Brain pericyte (primary cell): Measurements from ENCODE around the gene MTF2.

Experiments used
- DNase-seq: peaks from one replicate; pipeline ENCODE4 v3.0.0-alpha.2; 2012; ENCODE audit warnings: low read depth, low spot score

MTF2 gene

GRCh38 chr1:93083979-93084378, 4.9 kb downstream of the MTF2 start:
- DNase-seq, result no peak

- DNase-seq, result no peak
These were observed 8.4 kb downstream of the MTF2 start for GRCh38 chr1:93087532-93087931.

- DNase-seq, result no peak
These were observed 14.4 kb downstream of the MTF2 start for GRCh38 chr1:93093332-93094006.

- no peak for DNase-seq
These were observed 16.9 kb downstream of the MTF2 start for GRCh38 chr1:93095804-93096585.

GRCh38 chr1:93102142-93102541, 23.1 kb downstream of the MTF2 start:
- no peak for DNase-seq

- DNase-seq, result no peak
These were observed 27.1 kb downstream of the MTF2 start for GRCh38 chr1:93106226-93106625.

- no peak for DNase-seq
These were observed 28.3 kb downstream of the MTF2 start for GRCh38 chr1:93107395-93107794.

- no peak for DNase-seq
These were observed 29.3 kb downstream of the MTF2 start for GRCh38 chr1:93108335-93108734.

- no peak for DNase-seq
These were observed 30.5 kb downstream of the MTF2 start for GRCh38 chr1:93109578-93109977.

GRCh38 chr1:93111065-93111464, 32.0 kb downstream of the MTF2 start:
- no peak for DNase-seq

- no peak for DNase-seq
These were observed 32.5 kb downstream of the MTF2 start for GRCh38 chr1:93111561-93111960.

- DNase-seq, result no peak
These were observed 34.0 kb downstream of the MTF2 start for GRCh38 chr1:93113127-93113526.

GRCh38 chr1:93114391-93114790, 35.3 kb downstream of the MTF2 start:
- DNase-seq, result no peak

- no peak for DNase-seq
These were observed 41.5 kb downstream of the MTF2 start for GRCh38 chr1:93120614-93121013.

- no peak for DNase-seq
These were observed 44.2 kb downstream of the MTF2 start for GRCh38 chr1:93123201-93123783.

- DNase-seq, result no peak
These were observed 45.7 kb downstream of the MTF2 start for GRCh38 chr1:93124556-93125355.

GRCh38 chr1:93129507-93130099, 50.5 kb downstream of the MTF2 start:
- no peak for DNase-seq

GRCh38 chr1:93132638-93133037, 53.6 kb downstream of the MTF2 start:
- DNase-seq, result no peak

GRCh38 chr1:93136445-93136844, 57.4 kb downstream of the MTF2 start:
- no peak for DNase-seq

- DNase-seq, result no peak
These were observed 58.7 kb downstream of the MTF2 start for GRCh38 chr1:93137604-93138292.

GRCh38 chr1:93140106-93140505, 61.0 kb downstream of the MTF2 start:
- DNase-seq, result no peak
